ENCODE measurements around the gene RBP3.

GRCh38 chr10:47370015-47370767 is 22.0 kb downstream of the RBP3 start:
- TF ChIP-seq EZH2phosphoT487 (IDR thresholded peaks at IDR 0.05; ENCODE audit: borderline replicate concordance) (no peak), MAX (IDR thresholded peaks at IDR 0.05) (no peak), SP1 (IDR thresholded peaks at IDR 0.05; ENCODE audit: low read depth) (no peak), CTCF (IDR thresholded peaks at IDR 0.05 in 2 of 3, conservative IDR thresholded peaks at IDR 0.05 in 1 of 3; ENCODE audit: borderline replicate concordance in 1 of 3, insufficient read depth in 1 of 3, low read depth in 2 of 3, low read length in 2 of 3) (no peak), POLR2A (IDR thresholded peaks at IDR 0.05; ENCODE audit: borderline replicate concordance, extremely low read depth, insufficient read depth, insufficient read length) (no peak), POLR2AphosphoS5 (IDR thresholded peaks at IDR 0.05; ENCODE audit: low read depth, low read length) (no peak), YY1 (IDR thresholded peaks at IDR 0.05; ENCODE audit: extremely low read depth, insufficient replicate concordance, low read depth, low read length) (no peak), RAD21 (IDR thresholded peaks at IDR 0.05; ENCODE audit: low read depth) (no peak), ZBTB33 (IDR thresholded peaks at IDR 0.05; ENCODE audit: extremely low read depth, insufficient replicate concordance, low read length) (no peak), CEBPB (IDR thresholded peaks at IDR 0.05; ENCODE audit: low read depth) (no peak), EGR1 (IDR thresholded peaks at IDR 0.05; ENCODE audit: low read depth) (no peak)
